DMS 273 (cell line): Measurements from ENCODE around the gene IDUA.

Source experiments
- DNase-seq: peaks from one replicate; lab custom pipeline; 2025; ENCODE audit not compliant: unreplicated experiment; lab: John Stamatoyannopoulos, UW

The IDUA gene

GRCh38 chr4:1027915-1028238 lies 41.0 kb downstream of the IDUA start:
- DNase-seq, result no peak

- no peak for DNase-seq
These were observed 41.9 kb downstream of the IDUA start for GRCh38 chr4:1028574-1029220.

- DNase-seq, result peak; percentile 27
These were observed 42.7 kb downstream of the IDUA start for GRCh38 chr4:1029529-1029928.

DNA sequence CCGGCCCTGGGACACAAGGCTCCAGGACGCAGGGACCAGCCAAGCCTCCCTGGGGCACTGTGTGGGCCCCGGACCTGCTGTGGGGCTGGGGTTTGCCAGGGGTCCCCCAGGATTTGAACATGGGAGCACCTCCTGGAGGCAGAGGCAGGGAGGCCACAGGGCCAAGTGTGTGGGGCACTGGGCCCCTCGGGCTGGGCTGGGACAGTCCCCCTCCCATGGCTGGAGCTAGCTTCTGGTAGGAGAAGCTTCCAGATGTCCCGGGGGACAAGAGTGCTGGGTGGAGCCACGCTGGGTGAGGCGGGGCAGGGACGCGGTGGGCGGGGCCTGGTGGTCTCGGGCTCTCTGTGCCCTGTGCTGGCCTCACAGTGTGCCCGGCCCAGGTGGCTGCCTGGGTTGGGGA lies 43.2 kb downstream of the IDUA start:
- peak; percentile 47 for DNase-seq

DNA sequence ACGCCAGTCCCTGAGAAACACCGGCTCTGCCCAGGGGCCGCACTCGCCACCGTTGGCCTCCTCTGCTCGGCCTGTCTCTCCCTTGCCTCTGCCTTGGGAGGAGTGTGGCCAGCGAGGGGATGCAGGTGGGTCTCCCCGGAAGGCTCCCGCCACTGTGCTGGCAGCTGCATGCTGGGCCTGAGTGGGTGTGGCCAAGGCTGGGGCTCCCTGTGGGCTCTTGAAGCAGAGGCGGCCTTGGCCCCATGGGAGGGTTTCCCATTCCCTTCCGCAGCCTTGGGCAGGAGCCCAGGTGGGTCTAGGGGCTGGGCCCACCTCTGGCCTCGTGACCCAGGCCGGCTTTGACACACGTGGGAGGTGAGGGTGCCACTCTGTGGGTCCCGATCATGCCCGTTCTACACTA lies 43.7 kb downstream of the IDUA start:
- no peak for DNase-seq

- DNase-seq, result no peak
These were observed 44.5 kb downstream of the IDUA start for GRCh38 chr4:1031346-1031745.

- DNase-seq, result peak; percentile 66
These were observed 45.3 kb downstream of the IDUA start for GRCh38 chr4:1031956-1032795.

- DNase-seq, result no peak
These were observed 46.0 kb downstream of the IDUA start for GRCh38 chr4:1032861-1033260.

DNA sequence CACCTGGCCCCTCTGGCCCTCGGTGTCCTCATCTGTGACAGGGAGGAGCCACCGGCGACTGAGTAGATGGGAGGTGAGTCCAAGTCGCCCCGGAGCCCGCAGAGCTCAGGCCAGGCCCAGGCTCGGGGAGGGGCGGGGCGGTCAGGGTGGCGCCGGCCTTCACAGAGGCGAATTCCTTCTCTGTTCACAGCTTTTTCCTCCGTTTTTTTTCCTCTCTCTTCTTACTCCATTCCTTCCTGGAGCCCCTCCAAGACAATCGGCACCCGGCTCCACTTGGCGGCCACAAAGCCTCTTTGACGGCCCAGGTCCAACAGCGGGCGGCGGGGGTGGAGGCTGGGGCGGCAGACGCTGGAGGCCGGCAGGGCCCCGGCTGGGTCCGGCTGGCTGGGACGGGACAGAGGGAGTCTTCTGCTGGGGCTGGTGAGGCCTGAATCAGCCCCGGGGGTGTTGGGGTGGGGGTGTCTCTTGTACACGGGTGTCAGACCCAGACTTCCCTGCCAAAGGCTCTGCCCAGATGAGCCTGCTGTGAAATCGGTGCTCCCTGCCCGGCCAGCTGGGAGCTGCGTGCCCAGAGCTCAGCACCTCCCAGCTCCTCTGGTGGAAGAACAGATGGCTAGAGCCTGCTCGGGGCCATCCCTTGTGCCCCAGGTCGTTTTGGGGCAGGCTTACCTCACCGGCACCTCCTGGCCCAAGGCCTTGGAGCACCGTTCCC lies 47.2 kb downstream of the IDUA start:
- peak; percentile 87 for DNase-seq

DNA sequence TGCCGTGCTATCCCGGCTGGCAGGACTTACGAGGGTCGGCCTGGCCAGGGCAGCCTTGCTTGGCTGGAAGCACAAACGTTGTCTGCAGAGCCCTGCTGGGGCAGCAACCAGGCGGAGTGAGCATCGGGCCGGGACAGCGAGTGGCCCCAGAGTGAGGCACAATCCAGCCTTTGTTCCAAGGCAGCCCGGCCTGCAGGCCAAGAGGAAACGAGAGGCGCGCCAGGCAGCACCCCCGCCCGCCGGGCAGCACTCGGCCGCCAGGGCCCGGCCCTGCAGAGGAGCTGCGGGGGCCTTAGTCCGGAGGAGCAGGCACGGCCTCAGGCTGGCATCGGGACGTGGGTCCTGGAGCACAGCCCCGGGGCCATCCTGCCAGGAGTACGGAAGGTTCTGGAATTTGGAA lies 48.7 kb downstream of the IDUA start:
- DNase-seq, result no peak

DNA sequence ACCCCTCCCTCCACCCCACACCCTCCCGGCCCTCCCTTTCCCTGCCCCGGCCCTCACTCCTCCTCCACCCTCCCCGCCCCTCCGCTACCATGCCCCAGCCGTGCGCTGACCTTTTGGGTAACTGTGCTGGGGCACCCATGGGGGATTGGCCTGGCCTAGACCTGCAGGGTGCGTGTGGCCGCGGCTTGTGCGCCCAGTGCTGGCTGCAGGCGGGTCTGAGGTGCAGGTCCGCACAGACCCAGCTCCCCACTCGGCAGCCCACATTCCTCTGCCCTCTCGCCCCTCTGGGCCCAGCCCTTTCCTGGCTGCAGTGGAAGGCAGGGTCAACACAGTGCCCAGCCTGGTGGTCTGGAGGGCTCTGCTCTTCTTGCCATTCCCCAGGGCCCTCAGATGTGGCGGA lies 49.3 kb downstream of the IDUA start:
- no peak for DNase-seq

GRCh38 chr4:1036976-1037810 lies 50.3 kb downstream of the IDUA start:
- no peak for DNase-seq

DNA sequence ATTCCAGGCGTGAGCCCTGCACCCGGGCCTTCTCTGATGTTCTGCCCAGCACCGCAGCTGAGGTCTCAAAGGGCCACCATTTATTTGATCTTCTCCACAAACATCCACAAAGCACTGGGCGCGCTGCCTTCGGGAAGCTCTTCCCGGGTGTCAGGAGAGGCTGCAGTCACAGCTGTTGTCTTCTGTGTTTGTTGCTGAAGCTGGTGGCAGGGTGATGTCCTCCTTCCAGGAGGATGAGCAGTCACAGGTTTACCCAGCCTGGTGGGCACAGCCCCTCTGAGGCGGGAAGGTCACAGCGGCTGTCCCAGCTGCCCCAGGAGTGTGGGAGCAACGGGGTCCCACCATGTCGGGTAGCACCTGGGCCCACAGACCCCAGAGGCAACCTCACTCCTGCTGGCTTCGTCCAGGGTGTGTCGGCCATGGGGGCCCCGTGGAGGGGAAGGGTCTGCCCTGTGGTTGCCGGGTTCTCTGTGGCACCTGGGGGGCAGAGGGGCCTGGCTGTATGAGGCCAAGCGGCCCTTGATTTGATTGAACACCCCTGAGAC lies 52.2 kb downstream of the IDUA start:
- no peak for DNase-seq

DNA sequence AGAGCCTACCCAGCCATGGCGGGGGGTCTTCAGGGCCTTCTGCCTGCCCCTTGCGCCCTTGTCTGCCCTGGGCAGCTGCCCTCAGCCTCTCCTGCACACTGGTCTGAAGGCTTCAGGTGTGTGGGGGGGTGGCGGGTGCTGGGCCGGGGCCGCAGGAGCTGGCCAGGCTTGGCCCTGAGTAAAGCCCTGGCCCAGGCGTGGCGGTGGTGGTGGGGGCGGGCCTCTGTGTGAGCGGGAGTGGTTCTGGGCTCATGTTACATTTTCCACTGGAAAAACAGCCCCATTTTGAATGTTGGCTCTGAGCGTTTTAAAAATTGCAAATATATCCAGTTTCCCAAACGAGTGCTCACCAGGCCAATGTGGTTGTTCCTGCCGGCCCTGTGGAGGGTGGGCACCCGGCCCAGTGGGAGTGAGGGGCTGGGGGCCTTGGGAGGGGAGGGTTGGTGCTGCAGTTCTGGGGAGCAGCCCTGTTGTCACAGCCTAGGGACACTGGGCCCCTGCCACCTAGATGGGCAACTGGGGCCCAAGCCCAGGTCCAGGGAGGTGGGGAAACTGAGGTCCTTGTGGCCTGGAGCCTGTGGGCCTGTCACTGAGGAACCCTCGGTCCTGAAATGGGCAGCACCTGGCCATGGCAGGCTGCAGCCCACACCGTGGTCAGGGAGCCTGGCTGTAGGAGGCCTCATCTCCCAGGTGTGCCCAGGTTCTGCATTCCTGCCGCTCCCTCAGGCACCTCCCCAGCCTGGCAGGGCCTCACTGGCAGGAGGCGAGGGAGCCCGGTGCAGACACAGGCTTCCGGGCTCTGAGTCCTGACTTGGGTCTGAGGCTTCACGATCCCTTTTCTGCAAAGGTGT lies 52.9 kb downstream of the IDUA start:
- peak; percentile 44 for DNase-seq

GRCh38 chr4:1040344-1041146 lies 53.7 kb downstream of the IDUA start:
- no peak for DNase-seq

DNA sequence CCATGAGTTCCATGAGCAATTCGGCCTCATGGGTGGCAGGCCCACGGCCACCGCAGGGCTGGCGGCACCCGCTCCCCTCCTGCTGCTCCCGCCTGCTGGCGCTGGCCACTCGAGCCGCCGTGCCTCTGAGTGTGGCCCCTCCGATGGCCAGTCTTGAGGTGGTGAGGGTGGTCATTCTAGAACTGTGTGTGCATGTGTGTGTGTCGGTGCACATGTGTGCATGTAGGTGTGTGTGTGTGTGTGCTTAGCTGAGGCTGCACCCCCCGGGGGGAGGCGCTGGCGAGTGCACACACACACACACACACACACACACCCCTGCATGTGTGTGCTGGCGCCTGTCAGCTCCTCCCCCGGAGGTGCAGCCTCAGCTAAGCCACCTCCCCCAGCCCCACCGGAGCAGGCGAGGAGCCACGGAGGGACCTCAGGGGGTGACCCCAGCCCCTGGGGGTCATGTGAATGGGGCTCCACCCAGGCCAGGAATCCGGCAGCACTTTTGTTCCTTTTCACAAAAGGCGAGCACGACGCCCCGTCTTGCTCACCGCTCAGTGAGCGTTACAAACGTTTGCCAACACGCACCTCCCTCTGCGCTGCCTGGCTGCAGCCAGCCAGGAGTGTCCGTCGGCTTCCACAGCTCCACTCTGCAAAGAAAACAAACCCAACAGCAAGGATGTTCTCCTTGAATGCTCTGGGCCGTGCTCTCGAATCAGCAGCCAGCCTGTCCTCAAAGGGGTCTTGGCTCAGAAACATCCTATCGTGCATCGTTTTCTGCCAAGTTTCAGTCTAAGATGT lies 54.5 kb downstream of the IDUA start:
- no peak for DNase-seq

DNA sequence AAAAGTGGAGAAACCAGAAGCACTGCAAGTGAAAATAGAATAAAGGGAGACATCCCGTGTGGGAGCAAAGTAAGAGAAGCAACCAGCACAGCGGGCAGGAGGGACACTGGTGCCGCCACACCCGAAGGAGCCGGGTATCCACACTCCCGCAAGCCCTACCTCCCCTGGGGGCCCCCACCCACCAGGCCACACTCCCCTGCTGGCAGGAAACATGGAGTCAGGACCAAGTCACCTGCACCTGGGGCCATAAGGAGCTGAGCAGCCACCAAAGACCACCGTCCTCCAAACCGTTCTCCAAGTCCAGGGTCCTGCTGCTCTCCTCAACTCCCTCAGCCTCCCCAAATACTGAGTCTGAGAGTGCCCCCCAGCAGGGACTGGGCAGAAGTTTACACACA lies 55.1 kb downstream of the IDUA start:
- no peak for DNase-seq

DNA sequence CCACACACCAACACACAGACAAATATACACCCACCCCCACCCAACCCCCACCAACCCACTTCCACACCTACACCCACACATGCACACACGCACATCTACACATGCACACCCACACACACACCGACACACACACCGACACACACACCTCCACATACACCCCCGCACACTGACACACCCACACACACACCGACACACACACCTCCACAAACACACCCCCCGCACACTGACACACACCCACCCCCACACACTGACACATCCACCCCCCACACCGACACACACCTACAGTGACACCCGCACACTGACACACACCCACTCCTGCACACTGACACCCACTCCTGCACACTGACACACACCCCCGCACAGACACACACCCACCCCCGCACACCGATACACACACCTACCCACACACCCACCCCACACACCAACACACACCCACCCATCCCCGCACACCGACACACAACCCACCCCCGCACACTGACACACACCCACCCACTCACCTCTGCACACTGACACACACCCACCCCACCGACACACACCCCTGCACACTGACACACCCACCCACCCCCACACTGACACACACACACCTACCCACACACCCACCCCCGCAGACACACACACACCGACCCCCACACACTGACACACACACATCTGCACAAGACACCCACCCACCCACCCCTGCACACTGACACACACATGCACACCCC lies 55.7 kb downstream of the IDUA start:
- no peak for DNase-seq
